Stimulated activated CD4-positive, alpha-beta T cell treated with anti-CD3 and anti-CD28 coated beads, Interleukin-1b, Interleukin-23, amount 100 ng/mL, for 48 hours (primary cell): ENCODE measurements around the gene MRM1.

Source experiments
- DNase-seq: peaks from one replicate; pipeline ENCODE4 v3.0.0-alpha.2; 2020

MRM1 gene

DNA sequence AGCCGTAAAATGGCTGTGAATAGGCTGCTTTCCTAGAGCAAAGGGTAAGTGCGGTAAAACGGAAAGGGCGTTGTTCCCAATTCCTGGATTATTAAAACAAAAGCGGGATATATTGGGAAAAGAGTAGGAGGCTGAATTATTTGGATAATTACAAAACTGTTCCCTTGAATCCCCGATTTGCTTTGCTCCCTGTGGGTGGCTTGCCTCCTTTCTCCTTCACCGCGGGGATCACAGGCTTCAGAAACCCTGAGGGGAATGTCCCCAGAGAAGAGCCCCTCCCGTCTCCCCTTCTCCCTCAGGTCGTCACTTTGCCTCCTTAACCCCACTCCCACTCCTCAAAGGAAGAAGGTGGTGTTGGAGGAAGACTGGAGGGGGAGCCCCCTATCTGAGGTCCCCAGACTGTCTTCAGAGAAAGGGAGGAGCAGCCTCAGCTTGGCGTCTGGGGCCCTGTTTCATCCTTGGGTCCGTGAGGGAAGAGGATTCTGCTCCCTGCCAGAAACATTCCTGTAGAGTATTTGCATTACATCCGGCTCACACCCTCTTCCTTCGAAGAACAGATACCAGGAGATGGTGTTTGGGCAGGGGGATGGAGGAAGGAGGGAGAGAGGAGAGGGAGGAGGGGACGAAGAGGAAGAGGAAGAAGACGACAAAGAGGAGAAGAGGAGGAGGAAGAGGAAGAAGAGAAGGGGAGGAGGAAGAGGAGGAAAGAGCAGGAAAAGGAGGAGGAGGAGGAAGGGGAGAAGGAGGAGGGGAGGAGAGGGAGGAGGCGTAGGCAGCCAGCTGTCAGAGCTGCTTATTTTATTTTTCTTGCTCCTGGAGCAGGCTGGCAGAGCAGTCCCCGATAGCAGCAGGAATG lies 31.8 kb downstream of the MRM1 start:
- no peak for DNase-seq

DNA sequence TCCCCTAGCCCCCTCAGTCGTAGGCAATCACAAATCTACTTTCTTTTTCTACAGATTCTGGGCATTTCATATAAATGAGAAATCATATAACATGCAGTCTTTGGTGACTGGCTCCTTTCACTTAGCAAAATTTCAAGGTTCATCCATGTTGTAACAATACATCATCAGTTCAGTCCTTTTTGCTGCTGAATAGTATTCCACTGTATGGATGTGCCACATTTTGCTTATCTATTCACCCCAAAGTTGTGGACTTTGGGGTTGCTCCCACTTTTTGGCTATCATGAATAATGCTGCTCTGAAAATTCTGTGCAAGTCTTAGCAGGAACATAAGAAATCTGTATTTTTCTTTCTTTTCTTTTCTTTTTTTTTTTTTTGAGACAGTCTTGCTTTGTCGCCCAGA lies 39.0 kb downstream of the MRM1 start:
- DNase-seq: no peak

DNA sequence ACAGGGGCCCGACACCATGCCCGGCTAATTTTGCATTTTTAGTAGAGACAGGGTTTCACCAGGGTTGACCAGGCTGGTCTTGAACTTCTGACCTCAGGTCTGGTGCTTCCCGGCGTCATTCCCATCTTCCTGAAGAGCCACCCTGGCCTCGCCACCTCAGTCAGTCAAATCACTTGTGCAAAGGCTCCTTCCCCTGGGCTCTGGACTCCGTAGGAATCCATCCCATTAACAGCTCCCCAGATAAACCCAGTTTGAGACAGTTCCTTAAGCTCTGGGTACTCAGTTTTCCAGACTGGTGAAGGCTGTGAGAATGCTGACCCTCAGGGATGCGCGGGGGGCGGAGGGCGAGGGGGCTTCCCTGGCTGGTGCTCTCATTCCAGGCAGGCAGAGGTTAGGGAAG lies 39.5 kb downstream of the MRM1 start:
- DNase-seq: no peak

DNA sequence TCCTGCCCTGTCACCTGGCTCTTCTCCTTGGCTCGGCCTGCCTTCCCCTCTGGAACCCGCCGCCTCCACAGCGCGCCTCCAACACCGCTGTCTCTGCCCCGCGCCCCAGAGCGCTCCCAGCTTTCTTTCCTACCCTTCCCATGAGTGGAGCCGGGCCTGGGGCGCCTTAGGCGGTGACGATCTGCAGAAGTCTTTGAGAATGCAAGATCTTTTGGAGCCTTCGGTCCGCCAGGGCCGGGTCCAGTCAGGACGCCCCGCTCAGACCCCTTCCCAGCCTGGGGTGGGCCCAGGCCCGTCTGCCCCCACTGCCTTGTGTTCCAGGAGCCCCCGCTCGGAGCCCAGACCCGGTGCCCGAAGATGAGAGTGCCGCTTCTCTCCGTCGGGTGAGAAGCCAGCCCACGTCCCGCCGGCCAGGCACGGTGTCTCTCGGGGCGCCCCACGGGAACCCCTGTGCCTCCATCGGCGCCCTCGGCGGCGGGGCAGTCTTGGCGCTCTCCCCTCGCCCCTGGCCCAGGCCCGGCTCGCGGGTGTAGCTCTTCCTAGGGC lies 40.0 kb downstream of the MRM1 start:
- DNase-seq: no peak

DNA sequence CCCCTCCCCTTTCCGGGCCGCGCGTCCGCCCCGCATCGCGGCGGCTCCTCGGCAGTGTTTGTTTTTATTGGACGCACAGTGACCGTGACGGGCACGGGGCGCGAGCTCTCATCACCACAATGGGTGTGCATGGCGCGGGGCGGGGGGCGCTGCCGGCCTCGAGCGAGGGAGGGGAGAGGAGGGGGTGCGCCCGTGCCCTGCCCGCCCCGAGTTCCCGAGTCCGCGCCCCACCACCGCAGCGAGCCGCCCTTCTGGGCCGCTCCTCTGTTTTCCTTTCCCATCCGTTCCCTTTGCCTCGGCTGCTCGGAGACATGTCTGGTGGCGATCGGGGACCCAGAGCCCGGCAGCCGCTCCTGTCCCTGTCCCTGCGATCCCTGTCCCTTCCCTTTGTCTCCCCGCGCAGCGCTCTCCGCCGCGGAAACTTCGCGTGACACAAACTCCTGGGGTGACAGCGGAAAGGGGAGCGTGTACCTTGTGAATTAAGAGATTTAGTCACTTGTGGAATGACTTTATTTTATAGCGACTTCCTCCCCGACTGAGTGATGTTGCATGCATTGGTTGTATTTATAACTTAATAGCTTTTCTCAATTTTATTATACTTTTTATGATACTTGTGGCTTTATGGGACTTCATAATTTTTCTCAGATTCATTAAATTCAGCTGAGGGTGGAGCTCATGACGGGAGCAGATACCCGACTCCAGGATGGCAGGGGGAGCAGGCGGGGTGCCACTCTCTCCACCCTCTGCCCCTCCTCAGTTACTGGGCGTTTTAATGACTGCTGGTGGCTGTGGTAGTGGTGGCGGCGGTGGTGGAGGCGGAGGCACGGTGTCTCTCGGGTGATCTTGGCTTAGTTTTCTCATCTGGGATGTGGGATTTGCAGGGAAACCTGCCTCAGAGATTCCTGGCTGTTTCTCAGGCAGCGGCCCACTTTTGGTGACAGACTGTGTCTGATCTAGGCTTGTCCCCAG lies 40.8 kb downstream of the MRM1 start:
- peak; percentile 15 for DNase-seq

DNA sequence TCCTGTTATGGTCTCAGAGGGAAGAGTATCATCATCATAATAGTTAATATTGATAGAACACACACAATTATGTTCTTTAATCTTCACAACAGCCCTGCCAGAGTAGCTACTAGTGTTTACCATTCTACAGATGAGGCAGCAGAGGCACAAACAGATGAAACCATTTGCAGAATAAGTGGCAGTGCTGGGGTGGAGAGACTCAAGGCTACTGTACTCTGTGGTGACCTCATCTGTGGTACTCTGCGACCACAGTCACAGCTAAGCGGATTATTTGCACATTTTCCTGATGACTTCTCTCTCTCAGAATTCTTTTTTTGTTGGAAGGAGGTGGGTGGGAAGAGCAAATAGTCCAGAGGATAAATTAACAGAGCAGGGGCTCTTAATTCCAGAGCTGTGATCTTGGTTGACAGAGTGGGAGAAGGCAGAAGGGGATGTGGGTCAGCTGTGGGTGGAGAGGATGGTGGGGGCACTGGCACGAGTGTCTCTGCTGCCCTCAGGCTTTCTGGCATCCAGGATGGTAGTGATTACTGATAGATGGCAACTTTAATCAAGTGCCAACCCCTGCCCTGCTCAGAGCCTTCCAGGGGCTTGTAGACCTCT lies 41.8 kb downstream of the MRM1 start:
- no peak for DNase-seq

DNA sequence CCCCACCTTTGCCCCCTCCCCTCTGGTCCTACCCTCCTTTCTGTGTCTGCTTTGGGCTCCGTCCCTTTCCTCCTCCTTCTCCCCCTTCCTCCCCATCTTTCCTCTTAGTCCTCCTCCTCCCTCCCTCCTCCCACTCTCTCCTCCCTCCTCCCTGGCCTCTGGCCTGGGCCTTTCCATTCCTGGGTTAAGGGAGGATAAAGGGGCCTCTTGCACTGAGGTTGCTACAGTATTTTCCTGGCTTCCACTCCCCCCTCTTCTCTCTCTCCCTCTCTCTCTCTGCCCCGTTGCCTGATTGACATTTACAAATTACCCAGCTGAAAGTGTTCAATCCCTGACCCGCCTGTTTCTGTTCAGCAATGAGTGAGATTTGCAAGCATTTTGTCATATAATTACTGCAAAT lies 44.0 kb downstream of the MRM1 start:
- no peak for DNase-seq

DNA sequence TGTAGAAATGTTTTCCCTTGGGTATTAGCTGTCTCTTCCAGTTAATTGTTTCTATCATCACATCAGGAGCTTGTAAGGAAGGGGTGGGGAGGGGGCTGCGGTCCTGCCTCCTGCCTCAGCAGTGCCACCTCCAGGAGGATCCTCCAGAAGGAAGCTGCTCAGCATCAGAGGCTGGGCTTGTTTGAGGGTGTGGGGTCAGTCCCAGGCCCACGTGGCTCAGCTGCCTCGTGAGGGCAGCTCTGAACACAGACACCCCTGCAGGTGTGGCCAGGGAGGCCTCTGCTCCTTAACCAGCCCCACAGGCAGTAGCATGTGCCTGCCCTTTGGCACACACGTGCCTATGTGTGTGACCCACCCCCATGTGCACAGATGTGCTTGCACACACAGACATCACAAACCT lies 46.3 kb downstream of the MRM1 start:
- no peak for DNase-seq

DNA sequence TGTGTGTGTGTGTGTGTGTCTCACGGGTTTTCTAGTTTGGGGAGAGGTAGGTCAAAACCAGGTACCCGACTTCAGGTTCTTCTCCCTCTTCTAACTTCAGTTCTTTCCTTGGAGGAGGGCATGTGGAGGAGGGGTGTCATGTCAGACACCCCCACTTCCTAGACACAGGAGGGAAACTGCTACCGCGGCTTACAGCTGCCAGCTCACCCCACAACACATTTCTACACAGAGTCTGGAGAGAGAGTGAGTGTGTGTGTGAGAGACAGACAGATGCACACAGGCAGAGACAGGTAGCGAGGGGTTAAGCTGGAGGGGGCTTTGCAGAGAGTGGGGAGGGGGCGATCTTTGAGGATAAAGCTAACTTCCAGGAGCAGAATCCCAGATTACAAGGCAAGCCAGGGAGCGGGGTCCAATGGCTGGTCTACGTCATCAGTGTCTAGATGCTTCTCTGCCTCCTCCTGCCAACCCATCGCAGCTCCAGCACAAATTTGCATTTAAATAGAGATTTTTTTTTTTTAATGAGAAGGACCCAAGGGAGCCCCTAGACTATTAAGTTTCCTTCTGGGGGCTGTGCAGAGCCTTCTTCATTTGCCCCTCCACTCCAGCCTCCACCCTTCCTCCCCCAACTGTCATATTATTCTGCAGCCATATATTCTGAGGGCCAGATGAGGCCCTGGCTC lies 48.9 kb downstream of the MRM1 start:
- DNase-seq: no peak

DNA sequence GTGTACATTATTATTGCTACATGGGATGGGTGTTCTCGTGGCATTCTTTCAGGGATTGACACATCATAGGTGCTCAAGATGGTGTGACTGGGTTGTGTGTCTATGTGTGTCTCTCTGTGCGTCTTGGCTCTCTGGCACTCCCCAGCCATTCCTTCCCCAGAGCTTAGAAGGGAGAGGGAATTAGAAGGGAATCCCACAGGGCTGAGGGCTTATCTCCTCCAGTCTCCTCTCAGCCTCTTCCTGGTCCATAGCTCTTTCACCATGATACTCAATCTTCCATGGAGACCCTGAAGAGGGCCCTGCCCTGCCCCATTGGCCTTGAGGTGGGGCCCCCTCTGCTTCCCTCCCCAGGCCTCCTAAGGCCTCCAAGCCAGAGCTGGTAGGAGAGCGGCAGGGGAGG lies 52.0 kb downstream of the MRM1 start:
- DNase-seq: no peak

DNA sequence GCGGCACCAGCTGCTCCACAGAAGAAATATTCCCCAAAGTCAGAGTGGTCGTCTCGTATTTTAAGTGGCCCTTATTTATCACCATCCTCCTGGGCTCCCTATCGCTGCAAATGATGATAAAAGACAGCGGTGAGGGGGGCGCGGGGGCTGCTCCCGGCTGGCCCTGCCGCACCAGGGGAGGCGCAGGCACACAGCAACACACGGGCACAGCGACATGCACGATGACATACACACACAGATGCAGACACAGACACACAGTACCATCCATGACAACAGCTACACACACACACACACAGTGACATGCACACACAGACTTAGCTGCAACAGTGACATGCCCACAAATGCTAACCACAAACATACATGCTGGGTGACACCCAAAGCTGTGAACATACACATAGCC lies 52.5 kb downstream of the MRM1 start:
- DNase-seq: no peak

DNA sequence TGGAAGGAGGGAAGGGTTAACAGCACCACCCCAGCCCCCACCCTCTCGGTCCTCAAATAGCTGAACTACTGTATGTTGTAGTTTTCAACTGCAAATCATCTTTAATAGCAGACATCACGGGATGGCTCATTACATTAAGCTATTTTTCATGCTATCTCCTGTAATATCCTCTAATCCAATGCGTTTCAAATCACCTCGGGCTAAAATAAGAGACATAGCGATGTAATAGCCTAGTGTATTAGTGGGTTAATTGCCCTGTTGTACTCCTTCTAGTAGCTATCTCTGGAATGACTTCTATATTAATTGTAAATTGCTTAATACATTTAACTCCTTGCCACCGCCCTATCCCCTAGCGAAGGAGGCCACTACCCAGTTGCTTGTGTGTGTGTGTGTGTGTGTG lies 54.3 kb downstream of the MRM1 start:
- DNase-seq: no peak

DNA sequence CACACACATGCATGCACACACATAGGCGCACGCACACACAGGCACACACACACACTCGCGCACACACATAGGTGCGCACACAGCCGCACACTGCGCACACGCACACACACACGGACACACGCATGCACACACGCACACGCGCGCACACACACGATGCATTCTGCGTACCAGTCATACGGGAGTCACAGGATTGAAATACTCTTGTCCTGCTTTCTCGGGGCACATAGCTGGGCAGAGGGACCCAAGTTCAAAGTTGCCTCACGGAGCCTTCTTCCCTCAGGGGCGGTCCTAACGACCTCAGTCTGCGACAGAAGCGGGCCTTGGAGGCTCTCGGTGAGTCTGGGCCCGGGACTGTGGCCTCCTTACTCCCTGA lies 56.0 kb downstream of the MRM1 start:
- no peak for DNase-seq

DNA sequence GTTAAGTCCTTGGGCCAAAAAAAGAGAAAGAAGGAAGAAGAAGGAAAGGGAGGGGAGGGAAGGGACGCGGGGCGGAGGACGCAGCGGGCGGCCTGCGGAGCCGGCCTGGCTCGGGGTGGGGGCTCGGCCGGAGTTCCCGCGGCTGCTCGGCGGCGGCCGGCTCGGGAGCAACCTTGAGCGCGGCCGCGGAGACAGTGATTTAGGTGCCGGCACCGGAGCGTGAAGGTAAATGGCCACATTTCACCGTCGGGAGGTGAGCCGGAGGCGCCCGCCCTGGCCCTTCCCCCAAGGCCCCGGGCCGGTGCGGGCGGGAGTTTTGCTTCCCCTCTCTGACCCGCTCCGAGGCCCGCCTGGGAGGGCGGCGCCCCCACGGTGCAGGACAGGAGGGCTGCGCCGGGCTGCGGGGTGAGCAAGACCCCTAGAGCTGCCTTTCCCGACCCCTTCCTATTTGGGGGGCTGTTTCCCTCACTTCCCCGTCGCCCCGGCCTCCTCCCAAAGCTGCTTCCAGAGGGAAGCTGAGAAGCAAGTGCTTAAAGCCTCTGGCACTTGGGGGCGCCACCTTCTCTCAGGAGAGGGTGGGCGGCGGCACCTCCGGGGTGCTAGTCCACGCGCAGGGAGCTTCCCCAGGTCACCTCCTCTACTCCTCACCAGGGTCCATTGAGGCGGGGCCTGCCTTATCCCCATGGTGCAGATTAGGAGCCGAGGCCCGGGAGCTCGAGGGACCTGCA lies 56.5 kb downstream of the MRM1 start:
- DNase-seq: no peak
